Cardiac muscle cell (in vitro differentiated cells and primary cell): ENCODE measurements around the gene B4GALNT1. TPM values are rescaled to one million over a fixed set of nuclear protein-coding genes. Genes with fewer than 3 reads are reported as not detected.

Experiments used
- DNase-seq, 2 donors: peaks; one replicate each; pipeline versions ENCODE4 v3.0.0 to v3.0.0-alpha.2; 2010 to 2017; ENCODE audit warnings: low read depth in 1 of 2, low spot score in 1 of 2
- H3K27ac ChIP-seq: fragments of 200-600 bp; sonication (generic); 2 replicates; pipeline ENCODE4 v1.5.1; 2016
- H3K27me3 ChIP-seq: fragments of 200-600 bp; sonication (generic); 2 replicates; pipeline ENCODE4 v1.6.0; 2016; ENCODE audit warnings: control low read depth
- H3K36me3 ChIP-seq: fragments of 200-600 bp; sonication (generic); 2 replicates; pipeline ENCODE4 v1.5.1; 2016; ENCODE audit warnings: control low read depth
- H3K4me1 ChIP-seq: fragments of 200-600 bp; sonication (generic); 2 replicates; pipeline ENCODE4 v1.8.1; 2017; ENCODE audit warnings: low read depth, mild to moderate bottlenecking, mixed run types
- H3K4me3 ChIP-seq: fragments of 200-600 bp; sonication (generic); 2 replicates; pipeline ENCODE4 v1.5.1; 2016; ENCODE audit warnings: mild to moderate bottlenecking
- H3K9me3 ChIP-seq: fragments of 200-600 bp; sonication (generic); 2 replicates; pipeline ENCODE4 v1.5.1; 2017; ENCODE audit warnings: low read depth, mild to moderate bottlenecking, control low read depth
- polyA plus RNA-seq: library from polyadenylated mRNA; unstranded; fragments of >200 nt; fragmentation: Nextera tagmentation; extraction: Ambion mirVana; gene quantifications from 2 replicates; pipeline ENCODE4 v1.2.1, GENCODE V29; 2016
- total RNA-seq: library from RNA; depleted of rRNA; stranded (reverse); fragments of >200 nt; gene quantifications from 2 replicates; pipeline ENCODE4 v1.2.3, GENCODE V29; 2016
- TF ChIP-seq, protein P1 (sequence below): IDR thresholded peaks from 2 replicates; pipeline ENCODE4 v1.5.1; 2012; ENCODE audit warnings: low read depth, mild to moderate bottlenecking, low read length

The B4GALNT1 gene
- total and polyA plus RNA-seq, 2 experiments from 2014 or later: 0.29 TPM; not detected in 1

GRCh38 chr12:57584050-57584449 lies 49.0 kb downstream of the B4GALNT1 start:
- H3K4me3 ChIP-seq: no peak overlapping the region
- no peaks in the 10 kb centered on the region for H3K36me3 ChIP-seq
- H3K9me3 ChIP-seq: no peaks in the 10 kb centered on the region
- H3K27me3 ChIP-seq: peaks cover 50% of the 10 kb centered on the region
- H3K27ac ChIP-seq: no peak overlapping the region
- no peaks in the 10 kb centered on the region for H3K4me1 ChIP-seq
- no peak for DNase-seq
- TF ChIP-seq, protein P1, sequence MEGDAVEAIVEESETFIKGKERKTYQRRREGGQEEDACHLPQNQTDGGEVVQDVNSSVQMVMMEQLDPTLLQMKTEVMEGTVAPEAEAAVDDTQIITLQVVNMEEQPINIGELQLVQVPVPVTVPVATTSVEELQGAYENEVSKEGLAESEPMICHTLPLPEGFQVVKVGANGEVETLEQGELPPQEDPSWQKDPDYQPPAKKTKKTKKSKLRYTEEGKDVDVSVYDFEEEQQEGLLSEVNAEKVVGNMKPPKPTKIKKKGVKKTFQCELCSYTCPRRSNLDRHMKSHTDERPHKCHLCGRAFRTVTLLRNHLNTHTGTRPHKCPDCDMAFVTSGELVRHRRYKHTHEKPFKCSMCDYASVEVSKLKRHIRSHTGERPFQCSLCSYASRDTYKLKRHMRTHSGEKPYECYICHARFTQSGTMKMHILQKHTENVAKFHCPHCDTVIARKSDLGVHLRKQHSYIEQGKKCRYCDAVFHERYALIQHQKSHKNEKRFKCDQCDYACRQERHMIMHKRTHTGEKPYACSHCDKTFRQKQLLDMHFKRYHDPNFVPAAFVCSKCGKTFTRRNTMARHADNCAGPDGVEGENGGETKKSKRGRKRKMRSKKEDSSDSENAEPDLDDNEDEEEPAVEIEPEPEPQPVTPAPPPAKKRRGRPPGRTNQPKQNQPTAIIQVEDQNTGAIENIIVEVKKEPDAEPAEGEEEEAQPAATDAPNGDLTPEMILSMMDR: no peak

DNA sequence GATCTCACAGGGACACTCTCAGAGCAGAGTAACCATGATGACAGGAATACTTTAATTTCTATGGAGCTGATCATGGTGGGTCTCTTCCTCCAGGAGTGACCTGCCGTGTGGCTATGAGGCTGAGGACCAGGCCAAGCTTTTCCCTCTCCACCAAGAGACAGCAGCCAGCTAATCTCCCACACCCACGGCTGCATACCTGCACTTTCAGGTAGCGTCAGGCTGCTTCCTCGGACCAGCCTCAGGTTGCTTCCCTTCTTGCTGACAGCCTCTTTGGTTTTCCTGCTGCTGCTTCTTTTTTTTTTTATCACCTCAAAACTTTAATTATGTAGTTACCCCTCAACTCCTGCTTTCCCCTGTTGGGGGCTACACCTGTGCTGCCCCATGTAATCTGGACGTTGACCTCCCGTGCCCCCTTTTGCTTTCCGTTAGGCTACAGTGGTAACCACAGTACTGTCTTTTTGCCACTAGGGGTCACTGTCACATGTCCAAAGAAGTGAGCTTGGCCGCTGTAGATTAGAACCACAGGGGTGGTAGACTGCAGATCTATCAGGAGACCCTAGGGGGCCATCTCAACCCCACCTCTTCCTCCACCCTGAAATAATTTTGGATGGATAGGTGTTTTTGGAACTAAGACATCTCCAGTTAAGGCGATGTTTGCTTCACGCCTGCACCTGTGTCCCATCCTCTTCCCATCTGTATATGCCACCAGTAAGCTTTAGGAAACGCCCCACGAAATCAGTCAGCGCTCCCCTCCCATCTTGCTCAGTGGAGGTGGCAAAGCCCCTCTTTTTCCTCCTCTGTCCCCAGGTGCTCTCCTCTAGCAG lies 49.8 kb downstream of the B4GALNT1 start:
- H3K27ac ChIP-seq: no peak overlapping the region
- peak; percentile 86 to 90 for DNase-seq

DNA sequence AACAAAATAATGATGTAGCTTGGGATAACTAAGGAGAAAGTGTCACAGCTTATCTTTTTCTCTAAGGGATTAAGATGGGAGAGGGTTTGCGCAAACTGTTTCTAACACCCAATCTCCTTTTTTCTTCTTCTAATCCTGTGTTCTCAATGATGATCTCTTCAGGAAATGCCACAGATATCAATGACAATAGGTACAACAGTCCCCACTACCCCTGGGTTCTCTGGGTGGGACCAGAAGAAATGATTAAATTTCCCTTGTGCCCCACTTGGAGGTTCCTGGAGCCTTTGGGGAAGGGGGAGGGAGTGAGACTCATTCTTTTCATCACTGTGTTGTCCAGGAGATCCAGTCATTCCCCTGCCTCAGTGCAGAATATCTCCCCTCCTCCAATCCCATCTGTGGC lies 50.6 kb downstream of the B4GALNT1 start:
- DNase-seq: no peak
- H3K4me1 ChIP-seq: no peaks in the 10 kb centered on the region
- H3K27me3 ChIP-seq: peaks cover 34% of the 10 kb centered on the region
- H3K9me3 ChIP-seq: no peaks in the 10 kb centered on the region
- TF ChIP-seq, protein P1: no peak
- no peaks in the 10 kb centered on the region for H3K36me3 ChIP-seq
- no peak overlapping the region for H3K4me3 ChIP-seq
- H3K27ac ChIP-seq: no peak overlapping the region

More for the DNA sequence above, 49.8 kb downstream of the B4GALNT1 start:
- TF ChIP-seq, protein P1: peak; percentile 92
- H3K27me3 ChIP-seq: peaks cover 41% of the 10 kb centered on the region
- no peak overlapping the region for H3K4me3 ChIP-seq
- H3K36me3 ChIP-seq: no peaks in the 10 kb centered on the region
- no peaks in the 10 kb centered on the region for H3K4me1 ChIP-seq
- H3K9me3 ChIP-seq: no peaks in the 10 kb centered on the region

DNA sequence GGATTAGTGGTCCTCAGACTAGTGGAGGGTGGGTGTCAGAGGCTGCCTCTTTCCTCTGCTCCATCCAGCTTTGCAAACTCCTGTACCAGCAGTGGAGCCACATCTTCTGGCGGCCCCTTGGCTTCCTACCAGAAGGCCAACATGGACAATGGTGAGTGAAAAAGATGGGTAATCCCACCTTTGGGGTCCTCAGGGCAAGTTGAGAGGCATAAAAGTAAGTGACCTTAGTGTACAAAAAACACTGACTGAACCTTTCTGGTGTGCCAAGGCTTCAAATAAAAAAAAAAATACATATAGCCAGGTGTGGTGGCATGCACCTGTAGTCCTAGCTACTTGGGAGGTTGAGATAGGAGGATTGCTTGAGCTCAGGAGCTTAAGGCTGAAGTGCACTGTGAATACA lies 51.2 kb downstream of the B4GALNT1 start:
- no peak for DNase-seq
- Histone ChIP-seq H3K4me3 (no peak overlapping the region), H3K27me3 (peaks cover 27% of the 10 kb centered on the region), H3K36me3 (no peaks in the 10 kb centered on the region), H3K27ac (no peak overlapping the region), H3K9me3 (no peaks in the 10 kb centered on the region), H3K4me1 (no peaks in the 10 kb centered on the region)
- TF ChIP-seq, protein P1: no peak

- TF ChIP-seq, protein P1: no peak
- Histone ChIP-seq H3K36me3 (no peaks in the 10 kb centered on the region), H3K27ac (no peak overlapping the region), H3K9me3 (no peaks in the 10 kb centered on the region), H3K4me3 (no peak overlapping the region), H3K4me1 (no peaks in the 10 kb centered on the region), H3K27me3 (peaks cover 14% of the 10 kb centered on the region)
- DNase-seq: no peak
These were observed 52.6 kb downstream of the B4GALNT1 start for GRCh38 chr12:57580466-57580795.
